K562 (cell line): ENCODE measurements around the gene GMDS. TPM values are rescaled to one million over a fixed set of nuclear protein-coding genes. Genes with fewer than 3 reads are reported as not detected.

Source experiments
- ATAC-seq: fragments of 200-7000 bp; cut with Tn5 transposase; 3 replicates; pipeline ENCODE4 v1.9.1; 2020; ENCODE audit warnings: moderate library complexity
- BruUV-seq: library from RNA; stranded (reverse); fragments of 400-500 nt; replicated peaks from 2 replicates; lab custom pipeline; 2021; lab: Mats Ljungman, UMichigan
- CTCF ChIA-PET: fragments of 300-600 bp; formaldehyde crosslinking; extraction: SDS; loops from one replicate; lab custom pipeline; 2021; ENCODE audit warnings: low intra/inter-chr PET ratio; lab: Yijun Ruan, JAX
- POLR2A ChIA-PET: fragments of 300-600, 350-650 bp; sonication (Branson Sonifier 250); formaldehyde crosslinking; extraction: SDS; loops from one replicate; lab custom pipeline; 2021; ENCODE audit warnings: antibody characterized with exemption, inconsistent platforms; lab: Yijun Ruan, JAX
- DNase-seq, 4 experiments: peaks; one replicate each; pipeline versions ENCODE4 v3.0.0 to v3.0.0-alpha.2; 2011 to 2018; ENCODE audit warnings: low spot score in 3 of 4, mixed read lengths in 3 of 4; ENCODE audit errors: extremely low read depth in 1 of 4
- FAIRE-seq: peaks from 2 replicates; lab custom pipeline; 2011; peaks lifted over from hg19 to GRCh38; lab: Jason Lieb, UNC
- H2AFZ ChIP-seq: 2 replicates; pipeline ENCODE4 v1.6.0; 2011; ENCODE audit warnings: low read depth, low read length, control low read depth, inconsistent platforms
- H3K27ac ChIP-seq: fragments of 200-600 bp; 3 replicates; pipeline ENCODE4 v1.8.0; 2011; ENCODE audit warnings: low read depth, mild to moderate bottlenecking, control low read depth, inconsistent platforms, low read length, moderate library complexity, mixed read lengths; ENCODE audit errors: extremely low read depth
- H3K27me3 ChIP-seq, 2 experiments: fragments of 300-600 bp in 1 of 2; 2 replicates in 1 of 2; 3 replicates in 1 of 2; pipeline versions ENCODE4 v1.6.0 to v1.8.0; 2011; ENCODE audit warnings: inconsistent platforms in 2 of 2, low read length in 2 of 2, mild to moderate bottlenecking in 1 of 2, mixed read lengths in 1 of 2, moderate library complexity in 1 of 2; ENCODE audit not compliant: control insufficient read depth in 2 of 2, insufficient read depth in 2 of 2
- H3K36me3 ChIP-seq: fragments of 300-600 bp; 3 replicates; pipeline ENCODE4 v1.8.0; 2011; ENCODE audit warnings: mild to moderate bottlenecking, low read length, inconsistent platforms; ENCODE audit not compliant: control insufficient read depth, insufficient read depth
- H3K4me1 ChIP-seq, 2 experiments: fragments of 200-600 bp in 1 of 2; replicated peaks in 1 of 2; 2 replicates in 1 of 2; 3 replicates in 1 of 2; pipeline versions ENCODE4 v1.5.1 to v1.8.0; 2011; ENCODE audit warnings: inconsistent platforms in 2 of 2, low read length in 2 of 2, mild to moderate bottlenecking in 1 of 2, mixed read lengths in 1 of 2, moderate library complexity in 1 of 2; ENCODE audit not compliant: control insufficient read depth in 2 of 2, insufficient read depth in 2 of 2
- H3K4me2 ChIP-seq: 2 replicates; pipeline ENCODE4 v1.6.1; 2011; ENCODE audit warnings: low read length, control low read depth, inconsistent platforms, mixed read lengths; ENCODE audit not compliant: insufficient read depth
- H3K4me3 ChIP-seq: fragments of 200-600 bp; sonication (generic), shearing (Covaris generic); 2 replicates; pipeline ENCODE4 v1.5.1; 2016; ENCODE audit warnings: control low read depth, inconsistent platforms
- H3K79me2 ChIP-seq: fragments of 200-600 bp; 3 replicates; pipeline ENCODE4 v1.8.0; 2011; ENCODE audit warnings: low read length, inconsistent platforms; ENCODE audit not compliant: control insufficient read depth, insufficient read depth
- H3K9ac ChIP-seq, 2 experiments: 2 replicates each; pipeline versions ENCODE4 v1.6.0 to v1.6.1; 2011; ENCODE audit warnings: low read depth in 2 of 2, low read length in 2 of 2, control low read depth in 1 of 2, inconsistent platforms in 1 of 2, mild to moderate bottlenecking in 1 of 2, mixed read lengths in 1 of 2; ENCODE audit not compliant: insufficient read depth in 1 of 2
- H3K9me1 ChIP-seq: one replicate; pipeline ENCODE4 v1.6.0; 2011; ENCODE audit warnings: inconsistent platforms, mild to moderate bottlenecking, low read length, moderate library complexity; ENCODE audit not compliant: control insufficient read depth, insufficient read depth
- H3K9me3 ChIP-seq: replicated peaks from 2 replicates; pipeline ENCODE4 v1.5.1; 2011; ENCODE audit warnings: low read depth, low read length, inconsistent platforms; ENCODE audit not compliant: control insufficient read depth, insufficient read depth
- H4K20me1 ChIP-seq: replicated peaks from 2 replicates; pipeline ENCODE4 v1.6.1; 2011; ENCODE audit warnings: low read length, inconsistent platforms, mixed read lengths; ENCODE audit not compliant: control insufficient read depth, insufficient read depth
- MLX ChIP-seq, 2 experiments: fragments of 450-650 bp in 1 of 2; sonication (generic) in 1 of 2; formaldehyde crosslinking; conservative IDR thresholded peaks; 2 replicates each; pipeline versions ENCODE4 v1.4.0 to v1.8.1; 2020 to 2022; ENCODE audit warnings: mild to moderate bottlenecking in 1 of 2, missing genetic modification reagents in 1 of 2
- PHB2 ChIP-seq: fragments of 450-650 bp; IDR thresholded peaks from 2 replicates; pipeline ENCODE4 v1.6.1; 2017; ENCODE audit warnings: low read depth
- RBM25 ChIP-seq: fragments of 200-400 bp; formaldehyde crosslinking; IDR thresholded peaks from 2 replicates; pipeline ENCODE4 v1.6.1; 2018; ENCODE audit warnings: low read length, low read depth, moderate library complexity; ENCODE audit not compliant: severe bottlenecking
- ZNF146 ChIP-seq: IDR thresholded peaks from one replicate; pipeline ENCODE4 v1.6.1; 2018; ENCODE audit warnings: missing compliant biosample characterization; ENCODE audit not compliant: unreplicated experiment
- ZNF347 ChIP-seq: fragments of 450-650 bp; formaldehyde crosslinking; IDR thresholded peaks from 2 replicates; pipeline ENCODE4 v1.4.0; 2020; ENCODE audit warnings: low read depth, mild to moderate bottlenecking, moderate library complexity
- WGBS: fragments of 100-300 bp; shearing (Covaris generic); methylation state at CpG from one replicate; pipeline ENCODE4 v1.1.6; 2016; ENCODE audit warnings: low coverage, mixed read lengths; ENCODE audit not compliant: insufficient coverage; ENCODE audit errors: missing lambda C conversion rate; 5-methylcytosine and 5-hydroxymethylcytosine counted together
- in situ Hi-C: fragments of 300-500 bp; cut with MboI; formaldehyde crosslinking; loops from 4 replicates; pipeline ENCODE4 v1.15.0; 2018; ENCODE audit warnings: inconsistent platforms, mixed read lengths
- intact Hi-C: fragments of 100-400 bp; cut with micrococcal nuclease; formaldehyde crosslinking; loops from 2 replicates; pipeline ENCODE4 v1.14.2; 2022
- polyA plus RNA-seq, 8 experiments: library from polyadenylated mRNA; depleted of rRNA in 4 of 8; stranded (reverse) in 5 of 8; unstranded in 3 of 8; fragments of >200 nt; fragmentation: Nextera tagmentation in 2 of 8; fragmentation: Illumina TruSeq in 1 of 8; extraction: Ambion mirVana in 2 of 8; extraction: Trizol in 1 of 8; gene quantifications; 2 replicates each; pipeline versions ENCODE4 v1.2.1 to v1.2.3, GENCODE V29; 2011 to 2014; ENCODE audit warnings: inconsistent platforms in 1 of 8, missing spikeins in 1 of 8
- total RNA-seq, 7 experiments: library from RNA; depleted of rRNA in 6 of 7; stranded (reverse); fragments of >200 nt in 6 of 7; fragmentation: Illumina TruSeq in 2 of 7; extraction: Trizol in 2 of 7; gene quantifications; 2 replicates each; pipeline versions ENCODE4 v1.2.1 to v1.2.3, GENCODE V29; 2011 to 2021; ENCODE audit warnings: low replicate concordance in 1 of 7

Gene GMDS
- total and polyA plus RNA-seq, 9 of the 15 experiments (the other 6 are each of a cell fraction or from before 2014, with no cell fraction given): 0.48 to 31.8 (median 13.4) TPM

DNA sequence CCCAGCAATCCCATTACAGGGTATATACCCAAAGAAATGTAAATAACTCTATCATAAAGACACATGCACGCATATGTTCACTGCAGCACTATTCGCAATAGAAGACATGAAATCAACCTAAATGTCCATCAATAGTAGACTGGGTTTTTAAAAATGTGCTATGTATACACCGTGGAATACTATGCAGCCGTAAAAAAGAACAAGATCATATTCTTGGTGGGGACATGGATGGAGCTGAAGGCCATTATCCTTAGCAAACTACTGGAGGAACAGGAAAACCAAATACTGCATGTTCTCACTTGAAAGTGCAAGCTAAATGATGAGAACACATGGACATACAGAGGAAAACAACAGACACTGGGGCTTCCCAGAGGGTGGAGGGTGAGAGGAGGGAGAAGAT lies 201.2 kb downstream of the GMDS start:
- Histone ChIP-seq H4K20me1 (no peaks in the 10 kb centered on the region), H3K36me3 (no peaks in the 10 kb centered on the region), H3K9ac (no peak overlapping the region), H3K79me2 (no peaks in the 10 kb centered on the region), H3K4me1 (no peaks in the 10 kb centered on the region), H3K9me1 (no peaks in the 10 kb centered on the region), H3K4me3 (no peak overlapping the region), H3K27me3 (peaks cover 0 to 4% of the 10 kb centered on the region in 2 experiments; a peak in 2 of 5 replicates), H2AFZ (no peak overlapping the region), H3K4me2 (no peak overlapping the region), H3K27ac (no peak overlapping the region), H3K9me3 (no peaks in the 10 kb centered on the region)
- CTCF ChIA-PET: no interaction called here
- TF ChIP-seq MLX (CRISPR knock-in tag; conservative IDR thresholded peaks at IDR 0.05) (no peak), PHB2 (no peak), ZNF347 (no peak), RBM25 (peak; percentile 63), ZNF146 (CRISPR knock-in tag) (peak; percentile 83)
- BruUV-seq: no TSS peak
- ATAC-seq: no peak
- POLR2A ChIA-PET: no interaction called here
- in situ Hi-C loops (no loop called here), intact Hi-C loops (loop anchor here (5.0 kb wide), 1 partner anchor 447 kb away; no protein-coding TSS in a partner anchor)
- no peak for FAIRE-seq
- DNase-seq: no peak
- 20% methylated on average over 4 of the region's 4 CpGs for WGBS
